GM18526 (cell line): ENCODE measurements around the gene SCAANT1.

ENCODE experiments used
- POLR2A ChIP-seq: IDR thresholded peaks from 3 replicates; pipeline ENCODE4 v1.6.1; 2011; ENCODE audit not compliant: insufficient read length; ENCODE audit errors: extremely low read depth

SCAANT1 gene

GRCh38 chr3:63891518-63891917 is 20.7 kb downstream of the SCAANT1 start:
- no peak for TF ChIP-seq POLR2A

GRCh38 chr3:63886858-63887257 is 25.3 kb downstream of the SCAANT1 start:
- no peak for TF ChIP-seq POLR2A

- no peak for TF ChIP-seq POLR2A
Measured at GRCh38 chr3:63880653-63881052, 31.5 kb downstream of the SCAANT1 start.

GRCh38 chr3:63878394-63879060 is 33.7 kb downstream of the SCAANT1 start:
- no peak for TF ChIP-seq POLR2A

- TF ChIP-seq POLR2A, result no peak
Measured at GRCh38 chr3:63877737-63878393, 34.3 kb downstream of the SCAANT1 start.

- TF ChIP-seq POLR2A, result no peak
Measured at GRCh38 chr3:63876260-63876659, 35.9 kb downstream of the SCAANT1 start.

- TF ChIP-seq POLR2A, result no peak
Measured at GRCh38 chr3:63875510-63875909, 36.7 kb downstream of the SCAANT1 start.

- no peak for TF ChIP-seq POLR2A
Measured at GRCh38 chr3:63874769-63875168, 37.4 kb downstream of the SCAANT1 start.

- no peak for TF ChIP-seq POLR2A
Measured at GRCh38 chr3:63872135-63872924, 39.9 kb downstream of the SCAANT1 start.

GRCh38 chr3:63870615-63871005 is 41.6 kb downstream of the SCAANT1 start:
- TF ChIP-seq POLR2A, result no peak

- no peak for TF ChIP-seq POLR2A
Measured at GRCh38 chr3:63869940-63870614, 42.1 kb downstream of the SCAANT1 start.

- no peak for TF ChIP-seq POLR2A
Measured at GRCh38 chr3:63867225-63867624, 45.0 kb downstream of the SCAANT1 start.

GRCh38 chr3:63864965-63865327 is 47.2 kb downstream of the SCAANT1 start:
- TF ChIP-seq POLR2A, result no peak

GRCh38 chr3:63864008-63864964 is 47.9 kb downstream of the SCAANT1 start:
- no peak for TF ChIP-seq POLR2A
